ENCODE data around the gene ADGRL3.

ADGRL3 gene

DNA sequence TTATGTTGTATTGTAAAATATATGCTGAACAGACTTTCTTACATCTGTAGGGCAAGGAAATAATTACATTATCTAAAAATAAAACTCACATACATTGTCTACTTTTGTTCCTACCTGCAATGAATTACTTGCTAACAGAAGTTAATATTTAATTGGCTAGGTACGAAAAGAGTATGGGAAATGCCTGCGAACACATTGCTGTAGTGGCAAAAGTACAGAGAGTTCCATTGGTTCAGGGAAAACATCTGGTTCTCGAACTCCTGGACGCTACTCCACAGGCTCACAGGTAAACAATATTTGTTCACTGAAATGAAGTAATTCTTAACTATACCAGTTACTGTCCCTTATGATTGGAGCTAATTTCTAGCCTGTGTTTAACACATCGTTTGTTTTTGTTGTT lies 837.4 kb downstream of the ADGRL3 start:
- DNase-seq, result no peak

DNA sequence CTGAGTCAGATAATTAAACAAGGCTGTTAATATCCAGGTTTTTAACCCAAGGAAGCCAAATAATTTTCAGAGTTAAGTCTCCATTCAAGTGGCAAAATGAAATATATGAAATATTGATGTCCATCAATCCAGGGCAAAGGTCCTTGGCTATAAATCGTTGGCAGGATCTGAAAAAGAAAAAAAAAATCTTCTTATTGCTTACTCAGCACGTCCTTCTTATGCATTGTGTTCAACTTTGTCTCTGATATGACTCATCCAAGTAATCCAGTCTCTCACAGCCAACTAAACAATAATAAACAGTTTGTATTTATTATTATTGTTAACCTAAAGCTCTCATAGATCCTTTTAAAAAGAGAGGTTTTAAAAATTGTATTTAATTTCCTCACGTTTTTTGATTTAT lies 851.2 kb downstream of the ADGRL3 start:
- no peak for DNase-seq

DNA sequence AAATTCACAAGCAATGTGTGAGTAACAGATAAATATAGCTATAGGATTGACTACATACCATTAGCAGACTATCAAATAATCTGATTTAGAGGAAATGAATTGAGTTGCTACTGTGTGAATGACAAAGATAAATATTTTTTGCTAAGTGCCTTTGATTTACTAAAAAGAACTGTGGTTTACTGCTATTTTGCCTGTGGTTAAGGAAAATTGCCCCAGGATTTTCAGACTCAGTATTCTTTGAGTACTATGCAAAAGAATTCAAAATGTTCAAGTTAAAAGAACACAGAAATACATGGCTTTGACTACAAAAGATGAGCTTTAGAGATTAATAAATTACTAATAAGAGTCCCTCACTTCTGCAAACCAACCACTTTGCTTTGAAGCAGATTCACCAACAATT lies 853.8 kb downstream of the ADGRL3 start:
- no peak for DNase-seq

GRCh38 chr4:62057031-62057430 lies 856.9 kb downstream of the ADGRL3 start:
- no peak for DNase-seq

DNA sequence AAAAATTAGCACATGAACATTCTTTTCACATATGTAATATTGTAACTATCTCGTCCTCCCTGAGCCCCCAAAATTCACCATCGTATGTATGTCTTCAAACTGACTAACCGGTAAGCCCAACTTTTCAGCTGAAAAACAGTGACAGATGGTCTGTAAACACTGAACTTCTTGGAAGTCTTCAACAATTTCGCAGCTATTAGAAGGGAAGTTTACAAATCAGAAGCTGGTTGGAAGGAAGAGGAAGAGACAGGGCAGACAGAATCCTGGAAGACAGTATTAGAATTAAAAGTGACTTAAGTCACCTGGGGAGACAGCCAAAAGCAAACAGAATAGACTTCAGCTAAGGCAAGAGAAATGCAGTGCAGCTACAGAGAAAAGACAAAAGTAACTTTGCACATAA lies 858.4 kb downstream of the ADGRL3 start:
- no peak for DNase-seq

- no peak for DNase-seq
Measured at GRCh38 chr4:62070291-62070852, 870.2 kb downstream of the ADGRL3 start.

DNA sequence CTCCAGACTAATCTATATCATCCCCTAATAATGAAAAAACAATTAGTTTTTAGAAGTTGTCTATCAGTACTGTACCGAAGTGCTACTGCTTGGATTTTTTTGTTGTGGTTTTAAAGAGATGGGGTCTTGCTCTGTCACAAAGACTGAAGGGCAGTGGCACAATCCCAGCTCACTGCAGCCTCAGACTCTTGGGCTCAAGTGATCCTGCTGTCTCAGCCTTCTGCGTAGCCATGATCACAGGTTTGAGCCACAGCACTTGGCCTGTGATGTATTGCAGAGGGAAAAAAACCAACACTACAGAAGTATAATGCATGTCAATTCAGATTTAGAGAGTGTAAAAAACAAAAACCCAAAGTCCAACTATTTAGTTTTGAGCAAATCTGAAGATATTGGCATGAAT lies 875.0 kb downstream of the ADGRL3 start:
- DNase-seq, result no peak

- no peak for DNase-seq
Measured at GRCh38 chr4:62075521-62075920, 875.4 kb downstream of the ADGRL3 start.

GRCh38 chr4:62077406-62077805 lies 877.3 kb downstream of the ADGRL3 start:
- no peak for DNase-seq

DNA sequence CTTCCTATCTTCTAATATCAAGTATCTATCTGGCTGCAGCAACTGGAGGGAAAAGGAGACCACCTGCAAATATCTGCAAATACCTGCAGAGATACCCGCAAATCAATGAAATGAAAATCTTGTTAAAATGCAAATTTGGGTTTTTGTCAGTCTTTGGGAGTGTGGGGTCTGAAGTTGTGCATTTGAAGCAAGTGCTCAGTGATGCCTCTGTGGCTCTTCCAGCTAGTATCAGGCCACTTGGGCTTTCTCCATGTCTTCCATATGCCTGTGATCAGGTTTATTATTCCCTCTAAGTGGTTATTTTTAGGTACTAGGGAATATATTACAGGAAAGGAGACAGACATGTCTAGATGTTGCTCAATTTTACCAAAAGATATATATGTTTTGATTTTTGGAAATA lies 880.3 kb downstream of the ADGRL3 start:
- DNase-seq, result no peak

- no peak for DNase-seq
Measured at GRCh38 chr4:62087706-62088105, 887.6 kb downstream of the ADGRL3 start.

DNA sequence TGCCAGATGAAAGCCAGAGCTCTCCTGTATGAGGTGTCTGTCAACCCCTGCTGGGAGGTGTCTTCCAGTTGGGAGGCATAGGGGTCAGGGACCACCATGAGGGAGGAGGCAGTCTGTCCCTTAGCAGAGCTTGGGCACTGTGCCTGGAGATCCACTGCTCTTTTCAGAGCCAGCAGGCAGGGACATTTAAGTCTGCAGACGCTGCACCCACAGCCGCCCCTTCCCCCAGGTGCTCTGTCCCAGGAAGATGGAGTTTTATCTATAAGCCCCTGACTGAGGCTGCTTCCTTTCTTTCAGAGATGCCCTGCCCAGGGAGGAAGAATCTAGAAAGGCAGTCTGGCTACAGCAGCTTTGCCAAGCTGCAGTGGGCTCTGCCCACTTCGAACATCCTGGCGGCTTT lies 893.6 kb downstream of the ADGRL3 start:
- no peak for DNase-seq

- DNase-seq, result no peak
Measured at GRCh38 chr4:62096881-62097280, 896.8 kb downstream of the ADGRL3 start.

DNA sequence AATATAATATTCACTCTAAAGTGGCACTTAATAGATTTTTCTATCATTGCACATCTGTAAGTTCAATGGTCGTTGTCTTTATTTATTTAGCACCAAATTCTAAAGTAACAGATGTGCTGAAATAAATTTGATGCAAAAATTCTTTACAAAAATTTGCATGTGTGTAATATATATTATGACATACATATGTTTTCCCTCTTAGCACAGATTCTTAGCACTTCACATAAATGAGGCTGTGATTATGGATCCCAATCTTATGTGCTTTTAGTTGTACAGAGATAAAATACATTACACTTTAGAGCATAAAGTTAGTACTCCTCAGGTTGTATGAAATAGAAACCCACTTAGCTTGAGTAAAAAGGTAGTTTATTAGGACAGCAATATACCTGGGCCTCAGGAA lies 915.1 kb downstream of the ADGRL3 start:
- no peak for DNase-seq

GRCh38 chr4:62117886-62118285 lies 917.8 kb downstream of the ADGRL3 start:
- DNase-seq, result no peak

DNA sequence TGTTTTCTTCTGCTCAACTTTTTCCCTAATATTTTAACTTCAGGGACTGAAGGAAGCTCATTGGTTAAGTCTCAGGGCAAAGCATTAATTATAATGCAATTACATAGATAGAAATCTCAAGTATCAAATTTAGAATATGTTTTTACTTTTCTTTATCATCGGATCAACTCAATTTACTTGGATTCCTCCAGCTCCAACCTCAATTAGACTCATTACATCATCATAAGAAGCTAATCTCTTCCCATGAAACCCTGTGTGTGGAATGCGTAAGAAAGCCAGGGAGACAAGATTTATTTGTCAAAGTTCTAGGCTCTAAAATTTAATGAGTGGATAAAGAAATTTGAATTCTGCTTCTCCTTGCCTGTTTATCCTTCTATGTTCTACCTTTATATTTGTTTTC lies 918.4 kb downstream of the ADGRL3 start:
- DNase-seq, result no peak

GRCh38 chr4:62119195-62119594 lies 919.1 kb downstream of the ADGRL3 start:
- no peak for DNase-seq

DNA sequence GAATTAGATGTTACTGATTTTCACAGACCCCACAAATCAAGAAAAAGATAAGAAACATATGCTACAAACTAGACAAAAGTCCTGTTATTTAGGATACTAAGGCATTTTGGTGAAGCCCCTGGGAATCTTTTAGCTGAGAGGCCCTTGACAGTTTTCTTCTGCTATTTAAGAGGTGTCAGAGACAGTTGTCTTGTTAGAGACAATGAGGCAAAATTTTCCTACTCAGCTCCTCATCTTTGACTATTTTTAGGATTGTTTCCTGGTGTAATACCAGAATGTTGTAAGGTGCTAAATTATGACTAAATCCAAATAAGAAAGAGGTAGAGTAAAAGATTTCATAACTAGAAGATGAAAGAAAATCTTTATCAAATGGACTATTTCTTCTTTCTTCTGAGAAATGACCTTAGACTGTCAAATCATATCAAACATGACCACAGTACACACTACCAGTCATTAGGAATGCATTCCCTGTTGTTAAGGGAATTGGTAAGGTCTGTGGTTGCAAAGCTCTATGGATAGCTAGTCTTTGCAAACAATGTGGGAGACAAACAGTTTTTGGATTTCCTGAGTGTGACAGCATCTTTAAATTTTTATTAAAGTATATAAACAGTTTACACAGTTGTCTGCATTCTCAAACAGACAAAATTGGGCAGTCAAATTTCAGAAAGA lies 926.1 kb downstream of the ADGRL3 start:
- DNase-seq, result no peak
